ENCODE data around the gene TRIO.
A peak's percentile ranks its signal among the peaks of the same experiment; 100 is the strongest.
"Not testable (repeated sequence)": the region's sequence is repeated elsewhere in the genome, so short reads cannot be mapped to it uniquely, and the experiment has no call there.

Gene TRIO

DNA sequence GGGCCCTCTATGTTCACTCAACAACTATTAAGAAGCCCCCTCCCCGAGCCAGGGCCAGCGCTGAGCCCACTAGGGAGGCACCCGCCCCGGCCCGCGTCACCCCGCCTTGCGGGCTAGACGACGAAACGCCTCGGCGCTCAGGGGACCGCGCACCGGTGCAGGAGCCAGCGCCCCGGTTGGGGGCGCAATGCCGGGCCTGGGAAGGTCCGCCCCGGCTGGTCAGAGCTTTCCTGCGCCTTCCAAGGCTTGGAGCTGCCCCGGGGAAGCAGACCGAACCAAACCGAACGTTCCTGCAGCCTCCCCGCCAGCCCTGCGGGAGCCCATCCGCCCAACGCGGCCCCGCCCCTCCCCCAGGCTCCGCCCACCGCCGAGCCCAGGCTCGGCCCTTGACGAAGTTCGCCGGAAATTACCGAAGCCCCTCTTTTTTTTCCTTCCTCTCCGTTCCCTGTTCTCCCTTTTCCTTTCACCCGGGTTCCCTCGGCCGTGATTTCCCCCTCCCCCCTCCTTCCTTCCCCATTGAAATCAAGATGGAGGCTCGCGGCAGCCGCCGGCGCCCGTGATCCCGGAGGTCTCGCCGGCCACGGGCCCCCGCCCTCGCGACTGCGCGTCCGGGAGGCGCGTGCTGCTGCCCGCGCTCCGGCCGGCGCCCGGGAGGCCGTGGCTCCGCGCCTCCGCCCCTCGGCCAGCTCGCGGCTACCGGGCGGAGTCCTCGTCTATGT, at the start of gene TRIO:
Gene TRIO (plus strand): TSS at position 516 of the 719 bp plus-strand sequence. CDS start 384 bp downstream, outside the sequence.
- DNase-seq: peak; percentile 87

DNA sequence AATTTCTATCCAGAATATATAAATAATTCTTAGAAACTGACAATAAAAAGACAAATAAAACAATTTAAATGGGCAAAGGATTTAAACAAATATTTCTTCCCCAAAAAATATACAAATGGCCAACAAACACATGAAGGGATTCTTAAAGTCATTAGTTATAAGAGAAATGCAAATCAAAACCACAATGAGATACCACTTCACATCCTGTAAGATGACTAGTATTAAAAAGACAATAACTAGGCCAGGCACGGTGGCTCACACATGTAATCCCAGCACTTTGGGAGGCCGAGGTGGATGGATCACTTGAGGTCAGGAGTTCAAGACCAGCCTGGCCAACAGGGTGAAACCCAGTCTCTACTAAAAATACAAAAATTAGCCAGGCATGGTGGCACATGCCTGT, 45.8 kb upstream of the TRIO start:
- not testable (repeated sequence) for DNase-seq

DNA sequence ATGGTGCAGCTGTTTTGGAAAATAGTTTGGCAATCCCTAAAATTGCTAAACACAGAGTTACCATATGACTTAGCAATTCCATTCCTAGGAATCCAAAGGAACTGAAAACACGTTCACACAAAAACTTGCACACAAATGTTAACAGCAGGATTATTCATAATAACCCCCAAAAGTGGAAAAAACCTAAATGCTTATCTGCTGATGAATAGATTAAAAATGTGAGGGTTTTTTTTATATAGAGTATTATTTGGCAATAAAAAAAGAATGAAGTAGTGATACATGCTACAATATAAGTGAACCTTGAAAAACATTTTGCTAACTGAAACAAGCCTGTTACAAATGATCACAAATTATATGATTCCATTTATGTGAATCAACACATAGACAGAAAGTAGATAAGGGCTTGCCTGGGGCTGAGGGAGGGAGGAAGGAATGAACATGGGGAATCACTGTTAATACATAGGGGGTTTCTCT, 45.1 kb upstream of the TRIO start:
- no peak for DNase-seq

DNA sequence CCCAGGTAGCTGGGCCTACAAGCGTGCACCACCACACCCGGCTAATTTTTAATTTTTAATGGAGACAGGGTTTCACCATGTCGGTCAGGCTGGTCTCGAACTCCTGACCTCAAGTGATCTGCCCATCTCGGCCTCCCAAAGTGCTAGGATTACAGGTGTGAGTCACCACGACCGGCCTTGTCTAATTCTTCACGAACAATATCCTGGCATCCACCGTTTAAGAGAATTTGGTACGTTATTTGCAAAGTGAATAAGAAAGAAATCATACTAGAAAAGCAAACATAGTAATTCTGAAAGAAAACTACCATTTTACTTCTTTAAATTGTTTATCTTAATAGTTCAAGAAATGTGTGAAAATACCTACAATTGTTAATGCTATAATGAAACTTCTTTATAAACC, 42.9 kb upstream of the TRIO start:
- DNase-seq: no peak

DNA sequence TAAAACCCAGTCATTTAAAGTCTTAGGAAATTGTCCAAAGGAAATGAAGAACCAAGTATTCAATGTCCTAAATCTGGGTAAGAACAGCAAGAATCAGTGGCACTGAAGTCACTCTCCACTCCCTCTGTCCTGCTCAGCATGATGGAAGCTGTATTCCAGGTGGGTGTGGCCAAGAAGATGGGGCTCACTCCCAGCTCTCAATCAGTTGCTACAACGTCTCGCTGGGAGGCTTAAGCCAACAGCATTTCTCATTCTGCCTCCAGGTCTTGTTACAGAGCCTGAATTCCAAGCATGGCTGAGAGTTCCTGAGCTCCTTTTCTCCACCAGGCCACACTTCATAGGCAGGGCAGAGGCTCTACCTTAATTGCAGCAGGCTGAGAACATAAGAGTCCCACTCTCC, 41.2 kb upstream of the TRIO start:
- DNase-seq: no peak

DNA sequence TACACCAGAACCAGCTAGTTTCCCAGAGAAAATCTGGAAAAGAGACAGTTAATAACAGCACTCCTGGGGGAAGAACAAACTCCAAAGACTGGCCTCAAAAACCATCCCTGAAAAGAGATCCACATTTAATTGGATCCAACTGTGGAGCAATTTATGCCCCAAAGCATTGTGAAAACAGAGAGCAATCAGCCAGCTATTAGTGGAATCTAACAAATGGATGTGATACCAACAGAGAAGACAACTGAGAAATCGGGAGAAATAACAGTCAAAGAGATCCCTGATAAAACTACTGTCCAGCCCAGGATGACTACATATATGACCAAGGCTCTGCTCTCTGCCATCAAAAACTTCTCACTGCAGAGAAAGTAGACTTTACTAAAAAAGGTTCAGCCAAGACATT, 40.5 kb upstream of the TRIO start:
- DNase-seq: peak; percentile 27

DNA sequence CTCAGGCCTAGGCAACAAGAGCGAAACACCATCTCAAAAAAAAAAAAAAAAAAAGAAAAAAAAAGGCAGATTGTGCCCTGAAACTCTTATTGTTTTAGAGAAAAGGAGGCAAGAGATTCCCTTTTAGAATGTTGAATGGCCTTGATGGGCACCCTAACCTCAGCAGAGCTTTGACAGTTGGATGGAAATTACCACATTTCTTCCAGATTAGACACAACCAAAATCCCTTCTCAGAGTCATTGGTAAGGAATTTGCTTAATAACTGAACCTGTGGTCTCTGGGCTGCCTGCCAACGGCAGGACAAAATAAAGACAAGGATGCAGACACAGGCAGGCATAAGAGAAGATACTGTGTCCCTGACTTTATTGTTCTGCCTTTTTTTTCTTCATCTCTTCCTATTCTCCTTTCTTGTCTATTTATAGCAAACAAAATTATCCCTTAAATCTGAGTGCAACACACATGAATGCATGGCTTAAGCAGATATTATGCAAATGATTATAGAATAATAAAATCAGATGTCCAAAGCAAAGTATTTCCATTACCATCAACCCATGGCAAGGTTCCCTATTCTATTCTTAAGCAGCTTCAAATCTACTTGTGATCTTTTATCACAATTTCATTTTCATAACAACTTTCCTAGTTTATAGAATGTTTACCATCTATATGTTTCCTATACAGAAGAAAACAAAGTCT, 37.3 kb upstream of the TRIO start:
- no peak for DNase-seq

DNA sequence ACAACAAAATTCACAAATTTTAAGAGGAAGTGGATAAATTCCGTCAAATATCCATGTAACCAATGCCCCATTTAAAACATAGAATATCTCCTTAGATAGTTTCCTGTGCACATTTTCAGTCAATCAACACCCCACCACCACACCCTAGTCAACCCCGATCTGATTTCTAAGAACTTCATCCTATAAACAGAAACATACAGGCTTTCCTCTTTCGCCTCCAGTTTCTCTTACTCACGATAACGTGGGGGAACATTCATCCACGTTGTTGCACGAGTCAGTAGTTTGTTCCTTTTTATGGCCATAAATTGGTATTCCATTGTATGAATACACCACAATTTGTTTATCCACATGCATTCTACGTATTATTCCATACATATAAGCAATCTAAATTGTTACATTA, 35.6 kb upstream of the TRIO start:
- no peak for DNase-seq

DNA sequence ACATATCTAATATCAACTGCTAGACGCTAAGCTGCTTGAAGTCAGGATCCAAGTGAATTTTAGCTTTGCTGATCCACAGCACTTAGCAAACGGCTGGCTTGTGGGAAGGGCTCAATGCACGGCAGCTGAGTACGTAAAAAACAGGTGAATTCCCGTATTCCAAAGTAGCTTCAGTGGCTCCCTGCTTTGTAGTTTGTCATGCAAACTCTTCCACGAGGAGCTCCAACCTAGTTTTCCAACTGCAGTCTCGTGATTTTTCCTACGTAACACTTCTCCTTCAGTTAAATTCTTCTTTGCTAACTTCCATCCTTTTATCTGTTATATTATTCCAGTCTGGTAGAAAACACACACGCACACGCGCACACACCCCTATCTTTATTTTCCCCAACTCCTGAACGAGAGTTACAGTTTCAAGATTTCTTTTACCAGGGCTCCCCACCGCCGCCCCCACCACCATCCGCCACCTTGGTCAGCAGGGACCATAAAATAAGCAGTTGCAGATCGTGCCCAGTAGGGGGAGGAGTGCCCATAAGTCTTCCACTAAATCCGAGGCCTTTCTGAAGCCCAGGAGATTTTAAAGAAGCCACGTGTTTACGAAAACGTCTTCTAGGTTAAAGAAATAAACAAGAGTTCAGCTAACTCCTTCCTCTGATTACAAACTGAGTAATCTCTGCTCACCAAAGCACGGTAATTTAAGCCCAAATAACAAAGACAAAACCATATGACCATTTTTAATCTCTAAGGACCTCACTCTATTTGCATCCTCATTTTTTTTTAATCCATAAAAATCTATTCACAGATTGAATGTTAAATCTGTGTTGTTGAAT, 34.8 kb upstream of the TRIO start:
- peak; percentile 73 for DNase-seq

DNA sequence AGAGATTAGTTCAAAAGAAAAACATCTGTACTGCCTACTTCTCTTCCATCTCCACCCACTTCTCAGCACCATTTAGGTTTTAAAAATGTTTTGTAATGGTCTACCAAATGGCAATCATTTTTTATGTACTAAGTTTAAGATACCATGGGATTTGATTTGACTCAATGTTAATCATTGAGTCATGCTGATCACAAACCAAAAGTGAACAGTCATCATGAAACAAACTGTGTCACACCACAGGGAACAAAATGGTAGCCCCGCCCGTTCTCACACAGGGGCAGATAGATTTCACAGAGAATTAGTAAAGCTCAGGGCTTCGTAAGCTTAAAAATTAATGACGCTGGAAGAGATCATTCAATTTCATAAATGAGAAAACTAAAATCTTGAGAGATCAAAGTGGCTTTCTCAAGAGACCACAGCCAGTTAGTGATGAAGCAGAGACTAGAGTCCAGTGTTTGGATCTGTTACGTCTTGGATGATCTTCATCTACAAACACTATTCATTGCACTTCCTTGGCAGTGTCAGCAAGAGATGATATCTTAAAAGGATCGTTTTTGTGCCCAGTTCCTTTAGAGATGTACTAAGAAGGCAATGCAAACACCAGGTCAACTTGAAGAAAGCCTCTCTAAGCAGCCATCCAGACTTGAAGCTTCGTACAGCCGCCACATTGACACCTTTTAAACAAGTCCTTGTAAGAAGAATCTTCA, 33.9 kb upstream of the TRIO start:
- no peak for DNase-seq

DNA sequence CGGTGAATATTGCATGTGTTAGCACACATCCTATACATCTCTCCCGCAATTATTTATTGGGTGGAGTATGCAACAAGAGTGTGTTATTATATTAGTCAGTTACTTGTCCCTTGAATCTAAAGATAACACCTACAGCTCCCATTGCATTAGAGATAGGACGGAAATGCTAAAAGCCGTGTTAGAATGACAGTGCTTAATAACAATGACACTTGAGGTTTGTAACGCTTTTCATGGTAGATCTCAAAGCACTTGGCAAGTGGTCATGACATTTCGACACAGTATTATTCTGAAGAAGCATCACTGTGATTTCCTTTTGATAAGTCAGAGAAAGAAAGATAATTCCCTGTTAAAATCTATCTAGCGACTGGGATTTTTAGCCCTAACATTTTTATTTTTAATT, 33.4 kb upstream of the TRIO start:
- no peak for DNase-seq

DNA sequence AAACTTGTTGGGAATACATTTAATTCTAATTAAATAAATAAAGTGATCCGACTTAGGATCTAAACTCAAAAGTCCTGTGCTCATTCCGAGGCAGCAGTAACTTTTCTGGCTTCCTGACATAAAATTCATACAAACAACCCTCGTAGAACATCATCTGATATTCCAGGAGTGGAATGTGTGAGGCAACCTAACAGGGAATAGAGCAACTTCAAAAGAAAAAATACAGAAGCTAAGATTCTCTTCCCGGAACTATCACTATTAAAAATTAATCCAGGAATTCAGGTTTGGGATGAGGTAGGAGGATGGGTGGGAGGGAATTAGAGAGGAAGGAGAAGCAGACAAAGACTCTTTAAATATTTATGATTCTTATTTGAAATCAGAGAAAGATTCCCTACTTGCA, 32.9 kb upstream of the TRIO start:
- no peak for DNase-seq

DNA sequence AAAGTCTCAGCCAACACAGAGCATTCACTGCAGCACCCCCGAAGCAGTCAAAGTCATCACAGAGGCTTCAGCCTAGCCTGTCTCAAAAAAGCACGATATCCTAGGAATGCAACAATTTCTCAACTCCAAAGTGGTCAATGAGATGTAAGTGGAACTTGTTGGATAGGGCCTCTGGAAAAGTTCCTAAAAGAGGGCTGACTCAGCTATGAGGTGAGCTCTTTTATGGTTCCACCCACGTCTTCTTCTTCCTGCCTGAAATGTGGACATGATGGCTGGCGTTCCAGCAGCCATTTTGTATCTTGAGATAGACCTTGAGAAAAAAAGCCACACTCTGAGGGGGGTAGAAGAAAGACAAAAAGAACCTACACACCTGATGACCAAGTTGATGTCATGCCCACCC, 32.5 kb upstream of the TRIO start:
- no peak for DNase-seq

DNA sequence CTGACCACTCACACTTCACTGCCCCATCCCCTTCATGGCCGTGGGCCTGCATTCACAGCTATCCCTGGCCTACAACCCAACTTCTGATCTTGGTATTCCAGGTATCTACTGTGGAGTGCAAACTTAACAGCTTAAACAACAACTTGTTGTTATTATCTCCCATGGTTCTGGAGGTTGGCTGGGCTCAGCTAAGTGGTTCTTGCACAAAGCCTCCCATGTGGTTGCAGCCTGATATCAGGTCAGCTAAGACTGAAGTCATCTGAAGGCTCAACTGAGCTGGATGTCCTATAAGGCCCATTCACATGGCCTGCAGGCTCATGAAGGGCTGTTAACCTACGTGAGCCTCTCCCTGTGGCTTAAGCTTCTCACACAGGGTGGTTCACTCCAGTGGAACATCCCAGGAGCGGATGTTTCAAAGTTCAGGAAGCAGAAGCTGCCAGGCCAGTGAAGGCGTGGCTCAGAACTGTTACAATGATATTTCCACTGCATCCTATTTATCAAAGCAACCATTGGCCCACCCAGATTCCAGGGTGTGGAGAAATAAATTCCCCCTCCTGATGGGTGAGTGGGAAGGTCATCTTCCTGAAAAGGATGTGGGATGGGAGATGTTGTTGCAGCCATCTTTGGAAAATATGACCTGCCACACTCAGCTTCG, 30.0 kb upstream of the TRIO start:
- no peak for DNase-seq

DNA sequence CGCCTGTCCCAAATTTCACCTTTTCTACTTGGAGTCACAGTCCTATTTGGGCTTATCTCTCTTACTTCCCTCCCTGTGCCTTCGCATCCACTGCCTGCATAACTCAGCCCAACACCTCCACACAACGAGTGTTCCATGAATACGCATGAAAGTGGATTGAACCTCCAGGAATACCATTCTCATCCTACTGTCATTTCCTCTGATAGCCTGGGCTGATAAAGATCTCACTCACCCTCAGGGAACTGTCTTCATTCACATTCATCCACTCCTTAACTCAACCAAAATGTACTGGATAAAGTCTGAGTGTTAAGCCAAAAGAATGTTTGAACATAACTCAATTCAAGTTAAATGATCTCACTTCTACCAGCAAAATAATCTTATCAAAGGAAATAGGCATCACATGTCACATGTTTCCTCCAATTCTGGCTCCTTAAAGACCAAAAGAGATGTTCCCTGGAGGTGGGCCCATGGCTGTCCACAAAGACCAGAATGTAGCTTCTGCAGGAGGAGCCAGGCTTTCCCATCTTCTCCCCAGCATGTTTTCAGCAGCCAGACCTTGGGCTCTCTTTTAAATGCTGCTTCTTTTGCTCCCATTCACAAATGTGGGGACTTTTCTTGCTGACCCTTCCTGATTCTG, 28.4 kb upstream of the TRIO start:
- no peak for DNase-seq

DNA sequence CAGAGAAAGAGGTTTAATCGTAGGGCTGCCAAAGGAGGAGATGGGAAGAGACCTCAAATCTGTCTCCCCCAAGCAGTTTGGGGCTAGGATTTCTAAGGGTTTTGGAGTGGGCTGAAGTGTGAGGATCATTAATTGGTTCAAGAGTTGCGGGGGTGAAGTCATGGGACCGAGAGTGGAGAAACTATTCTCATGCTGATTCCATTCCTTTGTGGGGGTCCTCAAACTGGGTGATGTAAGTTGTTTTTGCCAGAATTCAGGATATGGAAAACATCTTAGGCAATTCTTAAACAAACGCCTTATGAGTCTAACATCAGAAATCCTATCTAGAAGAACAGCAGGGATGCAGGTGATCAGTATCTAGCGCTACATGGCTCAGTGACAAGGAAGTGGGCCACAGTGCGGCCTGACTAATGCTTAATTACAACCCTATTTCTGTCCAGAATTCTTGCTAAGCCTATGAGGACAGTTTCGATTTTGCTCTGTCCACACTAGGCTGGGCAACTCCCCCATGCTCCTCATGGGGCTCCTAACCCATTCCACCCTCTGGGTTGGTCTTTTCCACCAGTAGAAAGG, 27.7 kb upstream of the TRIO start:
- DNase-seq: no peak

DNA sequence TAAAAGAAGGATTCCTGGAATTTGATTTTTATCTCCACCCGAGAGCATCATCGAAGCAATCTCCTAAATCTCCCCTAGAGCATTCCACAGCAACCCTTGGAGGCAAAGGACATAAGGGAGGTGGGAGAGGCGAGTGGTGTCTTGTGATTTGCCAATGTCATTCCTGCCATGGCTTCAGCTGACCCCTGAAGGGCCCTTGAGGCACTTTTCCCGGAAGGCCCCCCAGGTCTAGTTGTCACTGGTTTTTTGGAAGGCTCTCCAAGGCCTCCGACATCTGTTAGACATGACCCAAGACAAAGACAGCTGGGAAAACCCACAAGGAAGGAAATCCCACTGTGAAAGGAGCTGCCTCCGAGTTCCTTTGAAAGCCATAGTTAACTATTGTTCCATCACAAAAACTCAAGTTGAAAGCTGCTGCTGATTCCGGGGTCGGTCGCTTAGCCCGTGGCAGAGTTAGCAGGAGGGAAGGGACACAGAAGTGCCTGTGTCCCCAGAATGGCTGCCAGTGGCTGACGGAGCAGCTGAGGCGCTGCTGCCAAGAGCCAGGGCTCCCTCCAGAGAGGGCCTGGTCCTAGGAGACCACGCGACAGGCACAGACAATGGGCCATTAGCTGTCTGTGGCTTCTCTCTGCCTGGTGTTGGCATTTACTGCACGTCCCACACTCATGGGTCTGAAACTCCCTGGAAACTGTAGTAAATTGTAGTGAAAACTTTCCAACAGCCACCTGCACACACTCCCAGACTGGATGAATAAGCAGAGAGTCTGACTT, 24.4 kb upstream of the TRIO start:
- DNase-seq: no peak

DNA sequence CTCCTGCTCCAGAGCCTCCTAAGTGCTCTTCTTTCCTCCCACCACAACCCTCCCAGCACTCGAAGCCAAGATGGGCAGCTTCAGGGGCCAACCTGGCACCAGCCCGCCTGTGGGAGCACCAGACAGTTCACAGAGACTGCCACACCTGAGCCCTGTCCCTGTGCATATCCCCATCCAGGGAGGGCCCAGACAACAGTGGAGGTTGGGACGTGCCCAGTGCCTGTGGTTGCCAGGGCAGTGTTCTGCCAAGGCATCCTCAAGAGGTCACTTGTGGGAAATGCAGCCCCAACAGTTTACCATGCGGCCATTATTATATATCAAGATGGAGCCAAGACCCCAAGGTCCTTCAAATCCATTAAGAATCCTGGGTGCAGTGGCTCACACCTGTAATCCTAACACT, 23.0 kb upstream of the TRIO start:
- DNase-seq: no peak

DNA sequence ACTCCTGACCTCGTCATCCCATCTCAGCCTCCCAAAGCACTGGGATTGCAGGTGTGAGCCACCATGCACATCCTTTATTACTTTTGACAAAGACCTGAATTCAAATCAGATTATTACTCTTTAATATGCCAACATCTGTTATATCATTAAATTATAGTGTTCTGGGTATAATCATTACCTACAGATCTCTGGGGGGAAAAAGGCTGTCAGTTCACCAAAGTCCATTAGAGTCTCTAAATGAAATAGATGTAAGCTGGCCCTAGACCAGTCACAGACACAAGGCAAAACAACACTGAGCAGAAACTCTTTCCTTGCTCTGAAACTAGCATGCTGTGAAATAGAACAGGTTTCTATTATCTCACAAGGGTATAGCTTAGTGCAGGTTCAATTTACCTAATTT, 21.6 kb upstream of the TRIO start:
- DNase-seq: no peak

DNA sequence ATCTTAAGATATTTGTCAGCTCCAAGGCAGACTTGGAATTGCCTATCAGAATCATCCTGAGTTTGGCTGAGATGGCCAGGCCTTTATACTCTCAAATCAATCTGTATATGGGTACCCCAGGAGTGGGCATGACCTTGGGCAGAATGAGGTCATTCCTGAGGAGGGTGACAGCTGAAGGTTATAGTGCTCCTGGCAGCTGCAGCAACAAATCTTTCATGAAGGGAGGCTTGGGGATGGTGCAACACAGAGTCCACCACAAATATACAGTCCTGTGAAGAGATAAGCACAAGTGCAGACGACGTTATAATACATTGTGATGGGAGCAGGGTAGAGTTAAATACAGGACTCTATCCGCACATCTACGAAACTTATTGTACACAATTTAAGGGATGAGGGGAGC, 21.1 kb upstream of the TRIO start:
- DNase-seq: no peak

DNA sequence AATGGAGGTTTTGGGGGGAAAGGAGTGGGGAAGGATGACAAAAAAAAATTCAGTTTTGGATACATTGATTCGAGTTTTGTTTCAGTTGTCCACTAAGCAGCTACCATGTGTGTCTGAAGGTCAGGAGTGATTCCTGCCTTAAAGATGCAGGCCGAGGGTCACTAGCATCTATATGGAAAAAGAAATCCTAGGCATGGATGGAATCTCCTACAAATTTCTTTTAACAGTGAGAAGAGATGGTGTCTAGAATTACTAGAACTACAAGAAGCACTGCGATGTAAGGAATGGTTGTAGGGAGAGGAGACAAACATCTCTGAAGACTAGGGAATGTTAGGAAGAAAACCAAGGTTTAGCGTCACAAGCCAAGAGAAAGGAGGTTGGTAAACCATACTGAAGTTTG, 19.6 kb upstream of the TRIO start:
- no peak for DNase-seq

All from NCI-H146 (cell line).